Stimulated activated CD4-positive, alpha-beta T cell treated with anti-CD3 and anti-CD28 coated beads, Interleukin-1b, Interleukin-23, amount 100 ng/mL, for 4 hours (primary cell): Measurements from ENCODE around the gene NCR1.
"Not testable (repeated sequence)": the region's sequence is repeated elsewhere in the genome, so short reads cannot be mapped to it uniquely, and the experiment has no call there.

ENCODE experiments used
- DNase-seq, 2 donors: peaks; one replicate each; pipeline ENCODE4 v3.0.0-alpha.2; 2020; ENCODE audit warnings: low read depth in 2 of 2

NCR1 gene

GRCh38 chr19:54906819-54907218 is 871 bp downstream of the NCR1 start:
- DNase-seq: no peak

GRCh38 chr19:54907899-54908298 is 2.0 kb downstream of the NCR1 start:
- not testable (repeated sequence) for DNase-seq

- no peak for DNase-seq
Observed at GRCh38 chr19:54916822-54917221, 10.9 kb downstream of the NCR1 start.

GRCh38 chr19:54918499-54918898 is 12.6 kb downstream of the NCR1 start:
- no peak for DNase-seq

- DNase-seq: not testable (repeated sequence)
Observed at GRCh38 chr19:54919646-54920563, 14.0 kb downstream of the NCR1 start.

- DNase-seq: no peak
Observed at GRCh38 chr19:54921082-54921481, 15.1 kb downstream of the NCR1 start.

GRCh38 chr19:54923276-54923675 is 17.3 kb downstream of the NCR1 start:
- DNase-seq: no peak

GRCh38 chr19:54928299-54928698 is 22.4 kb downstream of the NCR1 start:
- DNase-seq: no peak

GRCh38 chr19:54937926-54938325 is 32.0 kb downstream of the NCR1 start:
- no peak for DNase-seq

- DNase-seq: no peak
Observed at GRCh38 chr19:54938906-54939305, 33.0 kb downstream of the NCR1 start.

GRCh38 chr19:54939538-54939937 is 33.6 kb downstream of the NCR1 start:
- DNase-seq: not testable (repeated sequence)

GRCh38 chr19:54943772-54944361 is 37.9 kb downstream of the NCR1 start:
- not testable (repeated sequence) for DNase-seq

GRCh38 chr19:54947381-54947780 is 41.4 kb downstream of the NCR1 start, which contains the start of gene NLRP7:
Gene NLRP7 (minus strand): TSS chr19:54947530.
- no peak for DNase-seq

GRCh38 chr19:54949412-54949811 is 43.5 kb downstream of the NCR1 start:
- DNase-seq: no peak

- DNase-seq: not testable (repeated sequence)
Observed at GRCh38 chr19:54950580-54950979, 44.6 kb downstream of the NCR1 start.

GRCh38 chr19:54952591-54953344 is 46.8 kb downstream of the NCR1 start:
- no peak for DNase-seq

GRCh38 chr19:54953345-54953713 is 47.4 kb downstream of the NCR1 start:
- not testable (repeated sequence) for DNase-seq

GRCh38 chr19:54955376-54955775 is 49.4 kb downstream of the NCR1 start:
- no peak for DNase-seq

GRCh38 chr19:54959840-54960239 is 53.9 kb downstream of the NCR1 start:
- DNase-seq: no peak
